HG03045 (cell line): Measurements from ENCODE around the gene RCBTB1.

ENCODE experiments used
- ATAC-seq: cut with Tn5 transposase; IDR thresholded peaks from one replicate; pipeline ENCODE4 v1.9.1; 2021; ENCODE audit warnings: mild to moderate bottlenecking, moderate library complexity; ENCODE audit not compliant: unreplicated experiment

The RCBTB1 gene

DNA sequence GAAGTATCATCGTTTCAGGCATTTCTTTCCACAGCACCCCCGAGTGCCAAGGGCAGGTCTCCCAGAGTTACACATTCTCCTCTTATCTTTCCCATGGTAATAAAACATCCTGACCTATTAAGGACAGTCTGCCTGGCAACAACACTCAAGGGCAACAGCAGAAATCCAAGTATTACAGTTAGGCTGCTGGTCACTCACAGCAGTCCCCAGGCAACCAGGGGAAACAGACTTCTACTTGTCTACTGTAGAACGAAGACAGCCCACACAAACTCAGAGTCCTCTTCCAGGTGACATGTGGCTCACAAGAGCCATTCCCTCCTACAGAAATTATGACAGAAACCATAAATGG, 24.3 kb downstream of the RCBTB1 start:
- ATAC-seq: no peak

DNA sequence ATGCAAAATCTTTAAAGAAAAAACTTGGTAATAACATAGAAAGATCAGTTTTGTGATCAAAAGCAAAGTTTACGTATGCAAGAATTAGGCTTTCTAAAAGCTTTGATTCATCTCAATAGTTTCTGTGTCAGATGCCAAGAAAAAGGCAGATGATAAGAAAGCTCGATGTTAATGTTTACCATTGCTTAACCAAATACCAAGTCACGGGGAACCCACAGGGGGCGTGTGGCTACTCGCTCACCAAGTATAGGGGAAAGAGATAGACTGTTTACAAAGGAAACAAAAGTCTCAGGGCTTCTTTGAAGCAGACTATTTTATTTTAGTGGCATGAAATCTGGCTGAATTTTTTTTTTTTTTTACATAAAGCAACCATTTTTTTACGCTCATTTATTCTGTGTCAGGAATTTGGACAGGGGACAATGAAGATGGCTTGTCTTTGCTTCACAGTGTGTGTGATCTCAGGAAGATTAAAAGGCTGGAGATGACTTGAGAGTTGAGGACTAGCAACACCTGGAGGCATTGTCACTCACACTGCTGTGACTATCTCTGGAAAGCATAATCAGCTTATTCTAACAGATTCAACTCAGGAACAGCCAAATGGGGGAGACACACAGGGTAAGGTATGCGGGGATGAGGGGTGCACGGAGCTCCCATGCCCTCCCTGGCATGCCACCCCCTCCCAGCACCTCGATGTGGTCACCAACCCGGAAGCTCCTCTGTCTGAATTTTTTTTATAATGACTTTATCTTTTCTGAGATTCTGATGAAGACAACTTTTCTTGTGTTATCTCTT, 24.9 kb downstream of the RCBTB1 start:
- no peak for ATAC-seq

DNA sequence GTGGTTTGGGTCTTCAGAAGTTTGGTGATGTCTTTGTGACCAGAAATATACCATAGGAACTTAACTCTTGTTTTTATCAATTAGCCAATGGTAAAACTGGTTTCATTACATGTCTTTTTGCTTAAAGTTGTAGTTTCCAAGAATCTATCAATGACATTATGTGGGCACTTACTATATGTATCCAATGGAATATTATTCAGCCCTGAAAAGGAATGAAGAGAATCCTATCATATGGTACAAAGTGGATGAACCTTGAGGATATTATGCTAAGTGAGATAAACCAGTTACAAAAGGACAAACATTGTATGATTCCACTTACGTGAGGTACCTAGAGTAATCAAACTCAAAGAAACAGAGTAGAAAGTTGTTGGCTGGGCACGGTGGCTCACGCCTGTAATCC, 26.4 kb downstream of the RCBTB1 start:
- no peak for ATAC-seq

DNA sequence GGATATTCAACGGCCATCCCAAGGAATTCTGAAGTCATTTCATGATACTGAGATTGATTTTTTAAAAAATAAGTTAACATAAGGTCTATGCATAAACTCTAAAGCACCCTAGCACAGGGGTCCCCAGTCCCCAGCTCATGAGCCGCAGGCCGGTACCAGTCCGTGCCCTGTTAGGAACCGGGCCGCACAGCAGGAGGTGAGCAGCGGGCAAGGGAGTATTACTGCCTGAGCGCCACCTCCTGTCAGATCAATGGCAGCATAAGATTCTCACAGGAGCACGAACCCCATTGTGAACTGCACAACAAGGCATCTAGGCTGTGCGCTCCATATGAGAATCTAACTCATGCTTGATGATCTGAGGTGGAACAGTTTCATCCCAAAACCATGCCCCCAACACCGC, 31.0 kb downstream of the RCBTB1 start:
- no peak for ATAC-seq

DNA sequence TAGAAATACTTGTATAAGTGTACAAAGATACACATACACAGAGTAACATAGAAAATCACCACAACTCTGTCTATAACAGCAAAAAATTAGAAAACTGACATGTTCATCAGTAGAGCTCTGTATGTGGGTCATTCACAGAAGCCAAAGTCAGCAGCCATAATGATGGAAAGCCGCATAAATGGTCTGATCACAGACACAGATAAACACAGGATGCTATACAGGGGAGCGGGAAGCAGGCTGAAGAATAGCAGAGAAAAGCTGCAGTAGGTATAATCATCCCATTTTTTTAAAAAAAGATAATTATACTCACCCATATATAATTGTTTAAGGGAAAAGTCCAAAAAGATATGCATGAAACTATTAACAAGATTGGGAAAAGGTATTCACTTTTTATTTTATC, 31.5 kb downstream of the RCBTB1 start:
- ATAC-seq: no peak

DNA sequence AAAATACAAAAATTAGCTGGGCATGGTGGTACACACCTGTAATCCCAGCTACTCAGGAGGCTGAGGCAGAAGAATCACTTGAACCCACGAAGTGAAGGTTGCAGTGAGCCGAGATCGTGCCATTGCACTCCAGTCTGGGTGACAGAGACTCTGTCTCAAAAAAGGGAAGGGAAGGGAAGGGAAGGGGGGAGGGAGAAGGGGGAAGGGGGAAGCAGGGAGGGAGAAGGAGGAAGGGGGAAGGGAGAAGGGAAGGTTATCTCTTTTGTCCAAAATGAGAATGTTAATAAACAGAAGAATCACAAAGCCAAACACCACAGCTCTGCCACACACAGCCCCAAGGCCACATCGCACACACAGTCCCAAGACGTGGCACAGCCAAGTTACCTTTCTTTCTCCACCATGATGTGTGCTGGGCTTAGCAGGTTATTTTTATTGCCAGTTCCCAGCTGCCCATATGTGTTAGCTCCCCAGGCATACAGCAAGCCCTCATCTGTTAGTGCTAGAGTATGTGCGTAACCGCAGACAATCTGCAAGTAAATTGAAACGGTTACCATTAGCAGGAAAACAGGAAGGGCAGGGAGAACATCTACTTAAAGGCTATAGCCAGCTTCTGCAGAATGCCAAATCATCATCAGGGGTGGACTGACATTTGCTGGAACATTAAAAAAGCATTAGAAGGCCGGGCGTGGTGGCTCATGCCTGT, 34.3 kb downstream of the RCBTB1 start:
- ATAC-seq: no peak

DNA sequence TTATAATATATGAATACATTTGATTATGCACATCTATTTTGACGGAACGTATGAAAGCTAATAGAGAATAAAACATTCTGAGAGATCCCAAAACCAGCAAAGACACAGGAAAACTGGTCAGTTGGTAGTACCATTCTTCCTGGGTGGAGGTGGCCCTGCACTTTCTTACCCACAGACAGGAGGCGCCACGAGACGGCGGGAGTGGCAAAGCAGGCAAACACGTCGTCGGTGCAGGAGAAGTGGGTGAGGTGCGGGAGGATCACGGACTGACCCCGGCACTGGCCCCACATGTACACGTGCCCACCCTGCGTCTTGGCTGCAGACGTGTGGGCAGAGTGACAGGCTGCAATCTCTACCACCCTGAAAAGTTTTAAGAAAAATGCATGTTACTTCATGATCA, 36.1 kb downstream of the RCBTB1 start:
- no peak for ATAC-seq

DNA sequence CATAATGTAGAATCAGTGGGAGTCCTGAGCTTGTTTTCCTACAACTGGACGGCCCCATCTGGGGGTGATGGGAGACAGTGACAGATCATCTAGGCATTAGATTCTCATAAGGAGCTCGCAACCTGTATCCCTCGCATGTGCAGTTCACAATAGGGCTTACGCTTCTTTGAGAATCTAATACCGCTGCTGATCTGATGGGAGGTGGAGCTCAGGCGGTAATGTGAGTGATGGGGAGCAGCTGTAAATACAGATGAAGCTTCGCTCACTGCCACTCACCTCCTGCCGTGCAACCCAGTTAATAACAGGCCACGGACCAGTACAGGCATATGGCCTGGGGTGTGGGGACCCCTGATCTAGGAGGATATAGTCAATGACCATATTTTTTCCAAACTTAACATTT, 38.8 kb downstream of the RCBTB1 start:
- no peak for ATAC-seq

DNA sequence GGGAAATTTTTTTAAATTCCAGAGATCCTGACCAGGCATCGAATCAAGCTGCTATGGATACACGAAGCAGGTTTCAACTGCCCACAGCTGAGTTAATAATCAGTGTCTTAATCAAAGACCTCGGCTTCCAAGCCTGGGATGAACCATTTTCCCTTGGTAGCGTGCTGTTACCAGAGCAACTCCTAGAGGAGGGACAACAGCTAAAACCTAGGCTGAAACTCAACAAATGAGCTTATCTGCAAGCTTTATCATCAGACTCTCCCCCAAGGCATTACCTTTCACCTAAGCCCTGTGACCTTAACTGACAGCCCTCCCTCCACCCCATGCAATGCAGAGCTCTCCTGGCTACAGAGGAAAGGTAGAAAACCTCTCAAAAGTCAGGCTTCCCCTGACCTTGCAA, 39.7 kb downstream of the RCBTB1 start:
- no peak for ATAC-seq

DNA sequence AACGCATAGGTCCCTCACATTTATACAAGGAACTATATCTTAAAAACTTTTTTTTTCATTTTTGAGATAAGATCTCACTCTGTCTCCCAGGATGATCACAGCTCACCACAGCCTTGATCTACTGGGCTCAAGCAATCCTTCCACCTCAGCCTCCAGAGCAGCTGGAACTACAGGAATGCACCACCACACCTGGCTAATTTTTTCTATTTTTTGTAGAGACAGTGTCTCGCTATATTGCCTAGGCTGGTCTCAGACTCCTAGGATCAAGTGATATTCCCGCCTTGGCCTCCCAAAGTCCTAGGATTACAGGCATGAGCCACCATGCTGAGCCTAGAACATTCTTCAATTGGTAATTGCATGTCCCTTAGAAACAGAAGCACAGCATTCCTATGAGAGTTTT, 41.7 kb downstream of the RCBTB1 start:
- no peak for ATAC-seq

DNA sequence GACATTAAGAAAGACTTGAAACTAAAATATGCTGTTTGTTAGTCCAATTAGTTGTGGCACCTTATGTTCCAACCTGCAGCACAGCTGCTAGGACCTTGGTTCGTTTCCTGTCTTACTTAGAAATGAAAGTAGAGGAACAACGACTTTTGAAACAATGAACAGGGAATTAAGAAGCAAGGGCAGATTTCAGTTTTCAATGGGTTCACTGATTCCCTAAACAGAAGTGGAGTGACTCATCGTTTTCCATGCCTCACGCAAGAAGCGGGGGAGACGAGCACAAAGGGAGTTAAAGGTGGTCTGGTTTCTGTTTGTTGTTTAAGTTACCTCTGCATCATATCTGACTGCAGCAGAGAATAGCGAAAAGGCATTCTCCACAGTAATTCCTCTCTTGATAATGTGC, 44.8 kb downstream of the RCBTB1 start:
- ATAC-seq: no peak

DNA sequence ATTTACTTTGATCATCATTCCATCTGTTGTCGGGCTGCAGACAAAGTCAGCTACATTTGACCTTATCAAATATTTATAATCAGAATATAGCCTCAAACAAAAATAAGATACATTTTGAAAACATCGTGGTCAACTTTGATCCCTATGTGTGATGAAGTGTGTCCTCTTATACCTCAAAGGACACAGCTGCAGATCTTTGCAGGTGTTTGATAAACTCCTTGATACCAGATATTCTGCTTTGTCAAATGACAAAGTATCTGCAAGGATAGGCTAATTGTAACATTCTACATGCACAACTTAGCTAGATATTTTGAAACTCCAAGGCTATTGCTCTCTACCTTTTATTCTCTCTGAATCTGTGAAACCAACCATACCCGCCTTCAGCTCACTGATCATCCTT, 45.6 kb downstream of the RCBTB1 start:
- no peak for ATAC-seq

DNA sequence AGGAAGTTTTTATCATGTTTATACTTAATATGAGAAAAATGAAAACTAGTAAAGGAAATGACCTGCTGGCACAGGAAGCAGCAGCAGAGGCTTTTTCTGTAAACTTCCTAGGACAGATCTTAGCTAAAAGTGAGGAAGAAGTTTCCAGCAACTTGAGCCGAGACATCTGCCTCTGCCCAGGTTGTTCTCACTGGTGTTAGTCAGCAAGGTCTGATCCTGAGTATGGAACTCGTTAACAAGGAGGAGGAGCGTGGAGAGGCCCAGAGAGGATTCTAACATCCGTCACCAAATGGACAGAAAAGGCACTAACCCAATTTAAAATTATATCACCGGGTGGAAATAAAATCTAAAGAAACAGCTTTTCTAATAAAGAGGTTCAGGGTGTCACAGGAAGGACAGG, 46.0 kb downstream of the RCBTB1 start:
- ATAC-seq: no peak

DNA sequence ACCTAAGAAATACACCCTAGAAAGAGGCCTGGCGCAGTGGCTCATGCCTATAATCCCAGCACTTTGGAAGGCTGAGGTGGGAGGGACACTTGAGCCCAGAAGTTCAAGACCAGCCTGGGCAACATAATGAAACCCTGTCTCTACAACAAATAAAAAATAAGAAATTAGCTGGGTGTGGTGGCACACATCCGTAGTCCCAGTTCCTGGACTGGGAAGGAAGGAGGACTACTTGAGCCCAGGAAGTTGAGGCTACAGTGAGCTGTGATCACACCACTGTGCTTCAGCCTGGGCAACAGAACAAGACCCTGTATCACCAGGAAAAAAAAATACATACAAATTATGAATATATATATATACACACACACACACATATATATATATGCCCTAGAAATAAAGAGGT, 47.0 kb downstream of the RCBTB1 start:
- no peak for ATAC-seq

DNA sequence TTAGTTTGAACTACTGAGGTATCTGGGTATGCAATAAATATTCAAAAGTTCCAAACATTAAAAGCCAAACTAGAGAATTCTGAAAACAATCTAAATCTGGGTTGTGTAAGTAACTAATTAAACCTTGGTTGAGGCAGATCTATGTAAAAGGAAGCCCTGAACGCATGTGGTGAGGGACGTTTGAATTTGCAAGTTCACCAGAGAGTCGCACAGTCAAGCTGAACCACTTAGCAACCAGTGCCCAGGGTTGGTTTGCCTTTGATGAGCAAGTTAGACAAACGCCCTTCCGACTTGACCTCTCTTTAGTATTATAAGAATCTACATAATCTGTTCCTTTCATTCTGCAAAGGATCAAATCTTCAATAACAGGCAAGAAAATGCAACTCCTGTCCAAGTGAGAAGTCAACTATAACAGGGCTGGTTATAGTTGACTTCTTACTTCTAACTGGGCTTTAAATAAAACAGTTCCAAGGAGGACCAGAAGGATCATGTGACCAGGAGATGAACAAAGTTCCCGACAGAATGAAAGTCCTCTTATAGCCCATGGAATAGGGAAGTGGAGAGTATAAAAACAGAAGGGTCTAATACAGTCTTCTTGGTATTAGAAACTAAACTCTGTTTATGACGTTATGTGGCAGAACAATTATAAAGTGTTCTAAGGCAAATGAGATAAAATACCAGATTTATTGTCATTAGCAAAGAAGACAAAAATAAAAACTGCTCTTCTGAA, 49.0 kb downstream of the RCBTB1 start:
- no peak for ATAC-seq

DNA sequence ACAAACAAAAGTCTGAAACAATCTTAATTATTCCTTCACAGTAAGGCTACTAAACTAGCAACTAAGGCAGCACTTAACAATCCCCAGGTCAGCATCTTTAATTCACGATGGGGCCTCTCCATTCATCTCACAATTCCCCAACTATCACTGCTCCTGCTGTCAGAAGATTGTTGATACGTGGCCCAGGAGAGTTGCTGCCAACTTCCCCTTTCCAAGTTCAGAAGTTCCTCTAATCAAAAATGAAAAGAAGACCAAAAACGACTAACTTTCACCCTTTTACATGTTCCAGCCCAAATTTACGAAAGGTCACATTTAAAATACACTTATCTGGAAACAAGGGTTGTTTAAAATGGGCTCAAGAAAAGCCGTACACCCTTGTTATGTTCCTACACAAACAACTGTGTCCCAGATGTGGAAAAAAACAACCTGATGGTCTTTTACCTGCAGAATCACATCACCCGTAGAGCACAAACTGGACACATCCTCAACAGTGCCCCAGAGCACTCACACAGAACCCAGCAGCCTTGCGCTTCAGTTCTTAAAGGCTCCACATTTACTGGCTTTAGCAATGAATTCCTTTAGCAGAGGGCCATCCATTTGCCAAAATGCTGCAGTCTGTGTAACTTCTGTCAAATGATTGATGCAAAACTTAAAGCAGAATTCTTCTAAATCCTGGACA, 51.6 kb downstream of the RCBTB1 start:
- ATAC-seq: no peak

DNA sequence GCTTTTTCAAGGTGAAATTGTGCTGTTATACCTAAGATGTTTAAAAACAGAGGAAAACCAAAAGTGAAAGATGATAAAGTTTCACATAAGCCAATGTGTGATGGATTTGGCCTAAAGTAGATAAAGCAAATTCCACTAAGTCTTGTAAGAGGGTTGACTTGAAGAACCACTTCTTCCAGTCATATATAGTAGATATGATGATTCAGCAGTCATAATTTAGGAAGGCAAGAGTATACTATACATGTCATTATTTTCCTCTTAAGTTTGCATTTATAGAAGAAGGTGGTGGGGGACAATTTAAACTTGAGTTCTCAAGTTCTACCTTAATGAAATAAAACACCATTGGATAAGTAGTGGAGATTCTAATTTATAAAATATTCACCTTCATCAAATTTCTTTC, 52.3 kb downstream of the RCBTB1 start:
- no peak for ATAC-seq

DNA sequence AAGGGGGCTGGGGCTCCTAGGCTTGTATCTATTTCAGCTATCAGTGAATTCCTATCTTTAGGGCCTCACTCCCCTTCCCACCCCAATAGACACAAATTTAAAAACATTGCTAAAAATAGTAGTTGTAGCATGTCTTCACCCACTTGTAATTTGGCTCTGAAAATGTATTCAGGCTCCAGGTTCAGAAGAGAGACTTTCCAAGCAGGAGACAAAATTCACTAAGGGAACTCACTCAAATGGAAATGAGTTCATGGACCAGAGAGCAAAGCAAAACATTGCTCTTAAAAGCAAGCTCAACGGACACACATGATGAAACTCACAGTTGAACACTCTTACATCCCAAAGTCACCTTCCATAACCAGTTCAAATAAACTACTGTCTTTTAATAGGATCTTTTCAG, 52.8 kb downstream of the RCBTB1 start:
- no peak for ATAC-seq

DNA sequence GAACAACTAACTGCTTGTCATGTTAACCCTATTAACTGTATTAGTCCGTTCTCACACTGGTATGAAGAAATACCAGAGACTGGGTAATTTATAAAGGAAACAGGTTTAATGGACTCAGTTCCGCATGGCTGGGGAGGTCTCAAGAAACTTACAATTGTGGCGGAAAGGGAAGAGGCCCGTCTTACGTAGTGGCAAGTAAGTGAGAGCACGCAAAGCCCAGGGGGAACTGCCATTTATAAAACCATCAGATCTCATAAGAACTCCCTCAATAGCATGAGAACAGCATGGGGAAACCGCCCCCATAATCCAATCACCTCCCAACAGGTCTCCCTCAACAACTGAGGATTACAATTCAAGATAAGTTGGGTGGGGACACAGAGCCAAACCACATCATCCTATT, 54.9 kb downstream of the RCBTB1 start:
- no peak for ATAC-seq

DNA sequence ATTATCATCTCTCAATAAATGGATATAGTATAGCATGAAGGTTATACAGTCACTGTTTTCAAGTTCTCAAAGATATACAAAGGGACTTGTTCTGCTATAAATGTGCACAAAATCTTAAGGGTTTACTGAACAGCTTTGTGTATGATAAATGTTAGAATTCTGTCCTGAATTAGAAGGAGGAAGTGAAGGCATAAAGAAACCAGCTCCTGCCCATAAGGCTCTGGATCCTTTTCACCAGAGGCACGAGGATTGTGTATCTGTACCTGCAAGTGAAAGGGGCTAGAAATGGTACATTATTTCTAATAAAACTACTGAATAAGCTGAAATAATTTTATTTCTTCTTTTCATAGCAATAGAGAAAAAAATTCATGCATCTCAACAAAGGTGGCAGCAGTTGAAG, 57.2 kb downstream of the RCBTB1 start:
- no peak for ATAC-seq

DNA sequence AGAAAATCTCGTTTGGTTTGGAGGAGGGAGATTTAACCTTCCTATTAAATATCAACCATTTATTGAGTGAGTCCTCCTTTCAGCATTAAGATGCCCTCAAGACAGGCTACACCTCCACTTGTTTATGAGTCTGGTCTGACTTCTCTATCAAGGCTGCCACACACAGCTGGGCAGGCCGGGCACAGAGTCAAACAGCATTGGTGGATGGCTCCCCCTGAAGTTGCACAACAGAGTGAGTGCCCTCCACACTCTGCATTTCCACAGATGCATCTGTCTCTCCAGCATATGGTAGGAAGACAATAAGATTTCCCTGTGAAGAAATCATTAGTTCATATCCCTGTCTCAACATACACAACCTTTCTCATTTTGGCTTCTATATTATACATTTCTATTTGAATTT, 58.2 kb downstream of the RCBTB1 start:
- no peak for ATAC-seq
